Gastrocnemius medialis (tissue), 4 donors: ENCODE measurements around the gene DNAH2. TPM values are rescaled to one million over a fixed set of nuclear protein-coding genes. Genes with fewer than 3 reads are reported as not detected.

Experiments used
- ATAC-seq, 2 donors: fragments of 150-250 bp; one replicate each; pipeline ENCODE4 v1.9.1; 2016
- DNase-seq, 2 donors: peaks; one replicate each; pipeline ENCODE4 v3.0.0-alpha.2; 2019
- H3K27ac ChIP-seq, 4 donors: fragments of 200-600 bp; sonication (generic); 1 replicate in 1 of 4; 2 replicates in 3 of 4; pipeline ENCODE4 v1.5.1; 2016 to 2018; ENCODE audit warnings: mild to moderate bottlenecking in 2 of 4, moderate library complexity in 1 of 4
- H3K27me3 ChIP-seq, 3 donors: fragments of 200-600 bp; sonication (generic) in 2 of 3; 1 replicate in 1 of 3; 2 replicates in 2 of 3; pipeline versions ENCODE4 v1.5.1 to v1.6.0; 2016 to 2019; ENCODE audit warnings: mild to moderate bottlenecking in 1 of 3, moderate library complexity in 1 of 3
- H3K36me3 ChIP-seq, 2 donors: fragments of 200-600 bp; sonication (generic) in 1 of 2; one replicate each; pipeline ENCODE4 v1.5.1; 2017 to 2018
- H3K4me1 ChIP-seq, 2 donors: fragments of 200-600 bp; sonication (generic) in 1 of 2; one replicate each; pipeline ENCODE4 v1.5.1; 2016 to 2017; ENCODE audit warnings: mild to moderate bottlenecking in 2 of 2
- H3K4me3 ChIP-seq, 4 donors: fragments of 200-600 bp; sonication (generic) in 3 of 4; 1 replicate in 1 of 4; 2 replicates in 3 of 4; pipeline ENCODE4 v1.5.1; 2016 to 2019; ENCODE audit warnings: mild to moderate bottlenecking in 2 of 4
- H3K9me3 ChIP-seq, 3 donors: fragments of 200-600 bp; sonication (generic) in 2 of 3; 1 replicate in 1 of 3; 2 replicates in 2 of 3; pipeline ENCODE4 v1.5.1; 2016 to 2019
- POLR2A ChIP-seq, 2 donors: fragments of 450-650 bp; IDR thresholded peaks; one replicate each; pipeline ENCODE4 v1.6.1; 2017; ENCODE audit warnings: antibody characterized with exemption in 2 of 2, mild to moderate bottlenecking in 2 of 2, moderate library complexity in 2 of 2
- in situ Hi-C, 4 donors: fragments of 200-750 bp; cut with MboI; loops; one replicate each; pipeline versions ENCODE4 v1.15.0 to v1.8.0; 2017; ENCODE audit warnings: low sequenced_read_pairs in 4 of 4
- intact Hi-C: fragments of 100-400 bp; cut with DNase I; formaldehyde crosslinking; loops from one replicate; pipeline ENCODE4 v1.15.1; 2023; ENCODE audit warnings: low total_unique reads
- total RNA-seq, 4 donors: library from RNA; depleted of rRNA; stranded (reverse); fragments of >200 nt; gene quantifications; one replicate each; pipeline versions ENCODE4 v1.1.0 to v1.2.3, GENCODE V29; 2016
- TF ChIP-seq, protein P1 (sequence below), 5 experiments: fragments of 450-650 bp in 3 of 5; fragments of 200-600 bp in 2 of 5; sonication (generic) in 2 of 5; IDR thresholded peaks in 4 of 5; conservative IDR thresholded peaks in 1 of 5; 1 replicate in 4 of 5; 2 replicates in 1 of 5; pipeline ENCODE4 v1.5.1; 2016 to 2019; ENCODE audit warnings: antibody characterized with exemption in 5 of 5, mild to moderate bottlenecking in 3 of 5, moderate library complexity in 3 of 5

DNAH2 gene
- total RNA-seq, 4 donors from 2014 or later = not detected

DNA sequence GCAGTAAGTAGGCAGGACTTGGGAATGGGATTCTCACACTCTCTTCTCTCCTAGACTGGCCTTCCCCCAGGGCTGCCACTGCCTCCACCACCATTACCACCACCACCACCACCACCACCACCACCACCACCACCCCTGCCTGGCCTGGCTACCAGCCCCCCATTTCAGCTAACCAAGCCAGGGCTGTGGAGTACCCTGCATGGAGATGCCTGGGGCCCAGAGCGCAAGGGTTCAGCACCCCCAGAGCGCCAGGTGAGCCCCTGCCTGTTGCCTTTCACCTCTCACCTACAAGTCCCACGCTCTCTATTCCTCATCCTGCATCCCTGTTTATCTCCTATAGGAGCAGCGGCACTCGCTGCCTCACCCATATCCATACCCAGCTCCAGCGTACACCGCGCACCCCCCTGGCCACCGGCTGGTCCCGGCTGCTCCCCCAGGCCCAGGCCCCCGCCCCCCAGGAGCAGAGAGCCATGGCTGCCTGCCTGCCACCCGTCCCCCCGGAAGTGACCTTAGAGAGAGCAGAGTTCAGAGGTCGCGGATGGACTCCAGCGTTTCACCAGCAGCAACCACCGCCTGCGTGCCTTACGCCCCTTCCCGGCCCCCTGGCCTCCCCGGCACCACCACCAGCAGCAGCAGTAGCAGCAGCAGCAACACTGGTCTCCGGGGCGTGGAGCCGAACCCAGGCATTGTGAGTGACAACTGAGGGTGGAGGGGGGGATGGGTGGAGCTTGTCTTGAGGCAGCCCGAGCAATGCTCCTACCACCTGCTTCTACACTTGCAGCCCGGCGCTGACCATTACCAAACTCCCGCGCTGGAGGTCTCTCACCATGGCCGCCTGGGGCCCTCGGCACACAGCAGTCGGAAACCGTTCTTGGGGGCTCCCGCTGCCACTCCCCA is 129.5 kb downstream of the DNAH2 start:
- peaks cover 11 to 14% of the 10 kb centered on the region in 2 donors for H3K4me1 ChIP-seq
- DNase-seq (no peak), ATAC-seq (no peak)
- intact Hi-C loops = loop anchor here (10.0 kb wide), 1 partner anchor 542 kb away; the partner anchor contains the start of gene EIF5A
- no peaks in the 10 kb centered on the region for H3K9me3 ChIP-seq
- H3K36me3 ChIP-seq = peaks cover 0 to 56% of the 10 kb centered on the region in 2 donors
- no peak overlapping the region for H3K4me3 ChIP-seq
- H3K27ac ChIP-seq = no peak overlapping the region
- TF ChIP-seq, protein P1, sequence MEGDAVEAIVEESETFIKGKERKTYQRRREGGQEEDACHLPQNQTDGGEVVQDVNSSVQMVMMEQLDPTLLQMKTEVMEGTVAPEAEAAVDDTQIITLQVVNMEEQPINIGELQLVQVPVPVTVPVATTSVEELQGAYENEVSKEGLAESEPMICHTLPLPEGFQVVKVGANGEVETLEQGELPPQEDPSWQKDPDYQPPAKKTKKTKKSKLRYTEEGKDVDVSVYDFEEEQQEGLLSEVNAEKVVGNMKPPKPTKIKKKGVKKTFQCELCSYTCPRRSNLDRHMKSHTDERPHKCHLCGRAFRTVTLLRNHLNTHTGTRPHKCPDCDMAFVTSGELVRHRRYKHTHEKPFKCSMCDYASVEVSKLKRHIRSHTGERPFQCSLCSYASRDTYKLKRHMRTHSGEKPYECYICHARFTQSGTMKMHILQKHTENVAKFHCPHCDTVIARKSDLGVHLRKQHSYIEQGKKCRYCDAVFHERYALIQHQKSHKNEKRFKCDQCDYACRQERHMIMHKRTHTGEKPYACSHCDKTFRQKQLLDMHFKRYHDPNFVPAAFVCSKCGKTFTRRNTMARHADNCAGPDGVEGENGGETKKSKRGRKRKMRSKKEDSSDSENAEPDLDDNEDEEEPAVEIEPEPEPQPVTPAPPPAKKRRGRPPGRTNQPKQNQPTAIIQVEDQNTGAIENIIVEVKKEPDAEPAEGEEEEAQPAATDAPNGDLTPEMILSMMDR (IDR thresholded peaks at IDR 0.05 in 4 of 5, conservative IDR thresholded peaks at IDR 0.05 in 1 of 5) = no peak
- no peak for TF ChIP-seq POLR2A (IDR thresholded peaks at IDR 0.05)
- H3K27me3 ChIP-seq = no peaks in the 10 kb centered on the region
- in situ Hi-C loops = no loop called here

DNA sequence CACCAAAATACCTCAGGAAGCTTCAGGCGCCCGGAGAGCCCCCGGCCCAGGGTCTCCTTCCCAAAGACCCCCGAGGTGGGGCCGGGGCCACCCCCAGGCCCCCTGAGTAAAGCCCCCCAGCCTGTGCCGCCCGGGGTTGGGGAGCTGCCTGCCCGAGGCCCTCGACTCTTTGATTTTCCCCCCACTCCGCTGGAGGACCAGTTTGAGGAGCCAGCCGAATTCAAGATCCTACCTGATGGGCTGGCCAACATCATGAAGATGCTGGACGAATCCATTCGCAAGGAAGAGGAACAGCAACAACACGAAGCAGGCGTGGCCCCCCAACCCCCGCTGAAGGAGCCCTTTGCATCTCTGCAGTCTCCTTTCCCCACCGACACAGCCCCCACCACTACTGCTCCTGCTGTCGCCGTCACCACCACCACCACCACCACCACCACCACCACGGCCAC is 130.6 kb downstream of the DNAH2 start:
- Histone ChIP-seq H3K4me1 (peaks cover 13 to 18% of the 10 kb centered on the region in 2 donors), H3K27me3 (no peaks in the 10 kb centered on the region), H3K27ac (no peak overlapping the region), H3K9me3 (no peaks in the 10 kb centered on the region), H3K4me3 (no peak overlapping the region), H3K36me3 (peaks cover 0 to 67% of the 10 kb centered on the region in 2 donors)
- ATAC-seq (no peak), DNase-seq (no peak)
- no peak for TF ChIP-seq POLR2A (IDR thresholded peaks at IDR 0.05)
- TF ChIP-seq, protein P1 (IDR thresholded peaks at IDR 0.05 in 4 of 5, conservative IDR thresholded peaks at IDR 0.05 in 1 of 5) = no peak
- in situ Hi-C loops = no loop called here
- intact Hi-C loops = loop anchor here (10.0 kb wide), 1 partner anchor 543 kb away; the partner anchor contains the start of gene EIF5A

DNA sequence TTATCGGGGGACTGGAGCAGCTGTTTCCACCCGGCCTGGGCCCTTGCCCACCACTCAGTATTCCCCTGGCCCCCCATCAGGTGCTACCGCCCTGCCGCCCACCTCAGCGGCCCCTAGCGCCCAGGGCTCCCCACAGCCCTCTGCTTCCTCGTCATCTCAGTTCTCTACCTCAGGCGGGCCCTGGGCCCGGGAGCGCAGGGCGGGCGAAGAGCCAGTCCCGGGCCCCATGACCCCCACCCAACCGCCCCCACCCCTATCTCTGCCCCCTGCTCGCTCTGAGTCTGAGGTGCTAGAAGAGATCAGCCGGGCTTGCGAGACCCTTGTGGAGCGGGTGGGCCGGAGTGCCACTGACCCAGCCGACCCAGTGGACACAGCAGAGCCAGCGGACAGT is 131.2 kb downstream of the DNAH2 start:
- Histone ChIP-seq H3K36me3 (peaks cover 0 to 67% of the 10 kb centered on the region in 2 donors), H3K27me3 (no peaks in the 10 kb centered on the region), H3K4me3 (no peak overlapping the region), H3K9me3 (no peaks in the 10 kb centered on the region), H3K4me1 (peaks cover 13 to 18% of the 10 kb centered on the region in 2 donors), H3K27ac (no peak overlapping the region)
- no peak for ATAC-seq
- TF ChIP-seq, protein P1 (IDR thresholded peaks at IDR 0.05 in 4 of 5, conservative IDR thresholded peaks at IDR 0.05 in 1 of 5) = no peak
- no peak for TF ChIP-seq POLR2A (IDR thresholded peaks at IDR 0.05)
- no peak for DNase-seq
- intact Hi-C loops = loop anchor here (10.0 kb wide), 1 partner anchor 544 kb away; the partner anchor contains the start of gene EIF5A
- in situ Hi-C loops = no loop called here

DNA sequence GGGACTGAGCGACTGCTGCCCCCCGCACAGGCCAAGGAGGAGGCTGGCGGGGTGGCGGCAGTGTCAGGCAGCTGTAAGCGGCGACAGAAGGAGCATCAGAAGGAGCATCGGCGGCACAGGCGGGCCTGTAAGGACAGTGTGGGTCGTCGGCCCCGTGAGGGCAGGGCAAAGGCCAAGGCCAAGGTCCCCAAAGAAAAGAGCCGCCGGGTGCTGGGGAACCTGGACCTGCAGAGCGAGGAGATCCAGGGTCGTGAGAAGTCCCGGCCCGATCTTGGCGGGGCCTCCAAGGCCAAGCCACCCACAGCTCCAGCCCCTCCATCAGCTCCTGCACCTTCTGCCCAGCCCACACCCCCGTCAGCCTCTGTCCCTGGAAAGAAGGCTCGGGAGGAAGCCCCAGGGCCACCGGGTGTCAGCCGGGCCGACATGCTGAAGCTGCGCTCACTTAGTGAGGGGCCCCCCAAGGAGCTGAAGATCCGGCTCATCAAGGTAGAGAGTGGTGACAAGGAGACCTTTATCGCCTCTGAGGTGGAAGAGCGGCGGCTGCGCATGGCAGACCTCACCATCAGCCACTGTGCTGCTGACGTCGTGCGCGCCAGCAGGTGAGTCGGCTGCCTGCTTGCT is 131.7 kb downstream of the DNAH2 start:
- Histone ChIP-seq H3K36me3 (peaks cover 0 to 67% of the 10 kb centered on the region in 2 donors), H3K9me3 (no peaks in the 10 kb centered on the region), H3K4me1 (peaks cover 13 to 18% of the 10 kb centered on the region in 2 donors), H3K27me3 (no peaks in the 10 kb centered on the region), H3K27ac (no peak overlapping the region), H3K4me3 (no peak overlapping the region)
- ATAC-seq (no peak), DNase-seq (no peak)
- TF ChIP-seq, protein P1 (IDR thresholded peaks at IDR 0.05 in 4 of 5, conservative IDR thresholded peaks at IDR 0.05 in 1 of 5) = no peak
- TF ChIP-seq POLR2A (IDR thresholded peaks at IDR 0.05) = no peak
- intact Hi-C loops = loop anchor here (10.0 kb wide), 1 partner anchor 544 kb away; the partner anchor contains the start of gene EIF5A
- in situ Hi-C loops = no loop called here
